ENCODE results near the gene TDRD15. TPM values are rescaled to one million over a fixed set of nuclear protein-coding genes. Genes with fewer than 3 reads are reported as not detected.

Gene TDRD15
- total and polyA plus RNA-seq, 9 of the 15 experiments (the other 6 are each of a cell fraction or from before 2014, with no cell fraction given) = 0.01 to 0.22 (median 0.06) TPM; not detected in 1

DNA sequence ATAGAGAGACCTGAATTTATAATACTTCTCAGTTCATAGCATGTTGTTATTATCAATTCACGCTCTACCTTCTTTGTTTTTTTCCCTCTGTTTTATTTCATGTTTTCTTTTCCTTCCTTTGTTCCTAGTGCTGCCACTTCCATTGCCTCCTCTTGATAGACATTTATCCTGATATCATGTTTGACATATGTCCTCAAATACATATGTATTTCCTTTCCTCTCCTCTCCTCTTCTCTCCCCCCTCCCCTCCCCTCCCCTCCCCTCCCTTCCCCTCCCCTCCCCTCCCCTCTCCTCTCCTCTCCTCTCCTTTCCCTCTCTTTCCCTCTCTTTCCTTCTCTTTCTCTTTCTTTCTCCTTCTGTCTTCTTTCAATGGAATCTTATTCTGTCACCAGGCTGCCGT, 67.8 kb downstream of the TDRD15 start:
- no peak overlapping the region for H3K4me3 ChIP-seq
- in situ Hi-C loops (cut with MboI) = no loop called here

More for the DNA sequence above, 67.8 kb downstream of the TDRD15 start:
- TF ChIP-seq, protein P1, sequence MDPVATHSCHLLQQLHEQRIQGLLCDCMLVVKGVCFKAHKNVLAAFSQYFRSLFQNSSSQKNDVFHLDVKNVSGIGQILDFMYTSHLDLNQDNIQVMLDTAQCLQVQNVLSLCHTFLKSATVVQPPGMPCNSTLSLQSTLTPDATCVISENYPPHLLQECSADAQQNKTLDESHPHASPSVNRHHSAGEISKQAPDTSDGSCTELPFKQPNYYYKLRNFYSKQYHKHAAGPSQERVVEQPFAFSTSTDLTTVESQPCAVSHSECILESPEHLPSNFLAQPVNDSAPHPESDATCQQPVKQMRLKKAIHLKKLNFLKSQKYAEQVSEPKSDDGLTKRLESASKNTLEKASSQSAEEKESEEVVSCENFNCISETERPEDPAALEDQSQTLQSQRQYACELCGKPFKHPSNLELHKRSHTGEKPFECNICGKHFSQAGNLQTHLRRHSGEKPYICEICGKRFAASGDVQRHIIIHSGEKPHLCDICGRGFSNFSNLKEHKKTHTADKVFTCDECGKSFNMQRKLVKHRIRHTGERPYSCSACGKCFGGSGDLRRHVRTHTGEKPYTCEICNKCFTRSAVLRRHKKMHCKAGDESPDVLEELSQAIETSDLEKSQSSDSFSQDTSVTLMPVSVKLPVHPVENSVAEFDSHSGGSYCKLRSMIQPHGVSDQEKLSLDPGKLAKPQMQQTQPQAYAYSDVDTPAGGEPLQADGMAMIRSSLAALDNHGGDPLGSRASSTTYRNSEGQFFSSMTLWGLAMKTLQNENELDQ (CRISPR knock-in tag; IDR thresholded peaks at IDR 0.05; ENCODE audit: borderline replicate concordance) = no peak
- no peak for TF ChIP-seq CHCHD3 (CRISPR knock-in tag; IDR thresholded peaks at IDR 0.05)
- TF ChIP-seq, protein P2, sequence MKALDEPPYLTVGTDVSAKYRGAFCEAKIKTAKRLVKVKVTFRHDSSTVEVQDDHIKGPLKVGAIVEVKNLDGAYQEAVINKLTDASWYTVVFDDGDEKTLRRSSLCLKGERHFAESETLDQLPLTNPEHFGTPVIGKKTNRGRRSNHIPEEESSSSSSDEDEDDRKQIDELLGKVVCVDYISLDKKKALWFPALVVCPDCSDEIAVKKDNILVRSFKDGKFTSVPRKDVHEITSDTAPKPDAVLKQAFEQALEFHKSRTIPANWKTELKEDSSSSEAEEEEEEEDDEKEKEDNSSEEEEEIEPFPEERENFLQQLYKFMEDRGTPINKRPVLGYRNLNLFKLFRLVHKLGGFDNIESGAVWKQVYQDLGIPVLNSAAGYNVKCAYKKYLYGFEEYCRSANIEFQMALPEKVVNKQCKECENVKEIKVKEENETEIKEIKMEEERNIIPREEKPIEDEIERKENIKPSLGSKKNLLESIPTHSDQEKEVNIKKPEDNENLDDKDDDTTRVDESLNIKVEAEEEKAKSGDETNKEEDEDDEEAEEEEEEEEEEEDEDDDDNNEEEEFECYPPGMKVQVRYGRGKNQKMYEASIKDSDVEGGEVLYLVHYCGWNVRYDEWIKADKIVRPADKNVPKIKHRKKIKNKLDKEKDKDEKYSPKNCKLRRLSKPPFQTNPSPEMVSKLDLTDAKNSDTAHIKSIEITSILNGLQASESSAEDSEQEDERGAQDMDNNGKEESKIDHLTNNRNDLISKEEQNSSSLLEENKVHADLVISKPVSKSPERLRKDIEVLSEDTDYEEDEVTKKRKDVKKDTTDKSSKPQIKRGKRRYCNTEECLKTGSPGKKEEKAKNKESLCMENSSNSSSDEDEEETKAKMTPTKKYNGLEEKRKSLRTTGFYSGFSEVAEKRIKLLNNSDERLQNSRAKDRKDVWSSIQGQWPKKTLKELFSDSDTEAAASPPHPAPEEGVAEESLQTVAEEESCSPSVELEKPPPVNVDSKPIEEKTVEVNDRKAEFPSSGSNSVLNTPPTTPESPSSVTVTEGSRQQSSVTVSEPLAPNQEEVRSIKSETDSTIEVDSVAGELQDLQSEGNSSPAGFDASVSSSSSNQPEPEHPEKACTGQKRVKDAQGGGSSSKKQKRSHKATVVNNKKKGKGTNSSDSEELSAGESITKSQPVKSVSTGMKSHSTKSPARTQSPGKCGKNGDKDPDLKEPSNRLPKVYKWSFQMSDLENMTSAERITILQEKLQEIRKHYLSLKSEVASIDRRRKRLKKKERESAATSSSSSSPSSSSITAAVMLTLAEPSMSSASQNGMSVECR (CRISPR knock-in tag; IDR thresholded peaks at IDR 0.05) = no peak
- no peaks in the 10 kb centered on the region for H3K9me1 ChIP-seq (ENCODE audit: control insufficient read depth, insufficient read depth, low read length)
- intact Hi-C loops (cut with micrococcal nuclease) = no loop called here
- no peaks in the 10 kb centered on the region for H3K79me2 ChIP-seq (ENCODE audit: control insufficient read depth, insufficient read depth, low read length)
- POLR2A ChIA-PET = interaction anchor here (0.8 kb wide), 1 partner anchor 13 kb away, joined by 3 read pairs; no protein-coding TSS in a partner anchor
- H4K20me1 ChIP-seq (replicated peaks; ENCODE audit: control insufficient read depth, insufficient read depth, low read length) = no peaks in the 10 kb centered on the region
- no peak overlapping the region for H3K4me2 ChIP-seq (ENCODE audit: insufficient read depth, low read length)
- DNase-seq (ENCODE audit: extremely low read depth in 1 of 4, low spot score in 3 of 4) (no peak), ATAC-seq (no peak), FAIRE-seq (no peak)
- H3K27ac ChIP-seq (ENCODE audit: extremely low read depth, low read depth, low read length) = no peak overlapping the region
- no peaks in the 10 kb centered on the region for H3K27me3 ChIP-seq (ENCODE audit: control insufficient read depth in 2 of 2, insufficient read depth in 2 of 2, low read length in 2 of 2)
- BruUV-seq (replicated peaks) = no TSS peak
- H3K4me1 ChIP-seq (replicated peaks in 1 of 2; ENCODE audit: control insufficient read depth in 2 of 2, insufficient read depth in 2 of 2, low read length in 2 of 2) = no peaks in the 10 kb centered on the region
- 0% methylated on average over 1 of the region's 2 CpGs for WGBS (ENCODE audit: insufficient coverage, low coverage, missing lambda C conversion rate)
- CTCF ChIA-PET (ENCODE audit: low intra/inter-chr PET ratio) = no interaction called here
- H2AFZ ChIP-seq (ENCODE audit: low read depth, low read length) = no peak overlapping the region
- no peak overlapping the region for H3K9ac ChIP-seq (ENCODE audit: insufficient read depth in 1 of 2, low read depth in 2 of 2, low read length in 2 of 2)
- H3K9me3 ChIP-seq (replicated peaks; ENCODE audit: control insufficient read depth, insufficient read depth, low read depth, low read length) = no peaks in the 10 kb centered on the region
- H3K36me3 ChIP-seq (ENCODE audit: control insufficient read depth, insufficient read depth, low read length) = no peaks in the 10 kb centered on the region

Other genes with a start within 250 kb of the TDRD15 start
- gene APOB, start 79.9 kb upstream of the TDRD15 start, total RNA-seq (2014; rRNA removed) = not detected in 2 replicates
- gene APOB, start 79.9 kb upstream of the TDRD15 start, total RNA-seq (2014; rRNA removed; fragmentation: Illumina TruSeq; extraction: Trizol) = not detected in 2 replicates
- not detected in 2 replicates for gene APOB, start 79.9 kb upstream of the TDRD15 start, total RNA-seq (2015; rRNA removed; fragmentation: Illumina TruSeq; extraction: Trizol)
- 0.73 and 1.4 TPM in 2 replicates for gene APOB, start 79.9 kb upstream of the TDRD15 start, total RNA-seq (2021)
- 0.01 TPM in 1 of 2 replicates, not detected in the other for gene APOB, start 79.9 kb upstream of the TDRD15 start, polyA plus RNA-seq (2011; rRNA removed)
- gene APOB, start 79.9 kb upstream of the TDRD15 start, polyA plus RNA-seq (2014; fragmentation: Illumina TruSeq; extraction: Trizol) = not detected in 2 replicates
- not detected for gene APOB, start 79.9 kb upstream of the TDRD15 start, polyA plus RNA-seq (2014; fragmentation: Nextera tagmentation; extraction: Ambion mirVana)
- not detected in 2 replicates for gene APOB, start 79.9 kb upstream of the TDRD15 start, polyA plus RNA-seq (2014; rRNA removed)

Measured in K562 (cell line).